NCI-H2196 treated with DMSO at 0.1 percent for 48 hours (cell line): Measurements from ENCODE around the gene OCIAD1.
"Not testable (repeated sequence)": the region's sequence is repeated elsewhere in the genome, so short reads cannot be mapped to it uniquely, and the experiment has no call there.

Experiments
- DNase-seq: peaks from one replicate; lab custom pipeline; 2025; ENCODE audit not compliant: unreplicated experiment; lab: John Stamatoyannopoulos, UW

OCIAD1 gene

DNA sequence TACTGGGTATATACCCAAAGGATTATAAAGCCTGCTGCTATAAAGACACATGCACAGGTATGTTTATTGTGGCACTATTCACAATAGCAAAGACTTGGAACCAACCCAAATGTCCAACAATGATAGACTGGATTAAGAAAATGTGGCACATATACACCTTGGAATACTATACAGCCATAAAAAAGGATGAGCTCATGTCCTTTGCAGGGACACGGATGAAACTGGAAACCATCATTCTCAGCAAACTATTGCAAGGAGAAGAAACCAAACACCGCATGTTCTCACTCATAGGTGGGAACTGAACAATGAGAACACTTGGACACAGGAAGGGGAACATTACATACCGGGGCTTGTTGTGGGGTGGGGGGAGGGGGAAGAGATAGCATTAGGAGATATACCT is 58.9 kb downstream of the OCIAD1 start:
- not testable (repeated sequence) for DNase-seq

DNA sequence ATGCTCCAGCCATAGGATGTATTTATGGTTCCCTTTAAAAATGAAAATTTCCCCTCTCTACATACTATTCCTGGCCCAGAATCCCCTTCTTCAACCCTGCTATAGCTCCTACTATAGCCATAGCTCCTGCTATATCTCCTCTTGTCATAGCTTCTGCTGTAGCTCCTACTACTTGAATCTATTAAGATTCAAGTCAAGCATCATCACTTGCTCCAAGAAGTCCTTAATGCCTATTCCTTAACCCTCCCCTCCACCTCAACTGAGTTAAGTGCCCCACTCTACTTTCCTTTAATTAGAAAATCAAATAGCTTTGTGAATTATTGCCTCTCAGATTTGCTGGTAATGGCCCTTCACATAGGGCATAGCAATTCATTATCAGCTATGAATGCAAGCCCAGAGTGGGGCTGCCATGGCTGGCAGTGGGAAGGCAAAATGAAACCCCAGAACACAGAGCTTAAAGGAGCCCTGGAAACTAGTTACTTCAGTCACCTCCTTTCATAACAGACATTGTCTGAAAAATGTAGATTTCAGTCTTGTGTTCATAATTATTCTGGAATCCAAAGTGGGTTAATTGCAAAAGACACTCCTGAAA is 60.2 kb downstream of the OCIAD1 start:
- no peak for DNase-seq

DNA sequence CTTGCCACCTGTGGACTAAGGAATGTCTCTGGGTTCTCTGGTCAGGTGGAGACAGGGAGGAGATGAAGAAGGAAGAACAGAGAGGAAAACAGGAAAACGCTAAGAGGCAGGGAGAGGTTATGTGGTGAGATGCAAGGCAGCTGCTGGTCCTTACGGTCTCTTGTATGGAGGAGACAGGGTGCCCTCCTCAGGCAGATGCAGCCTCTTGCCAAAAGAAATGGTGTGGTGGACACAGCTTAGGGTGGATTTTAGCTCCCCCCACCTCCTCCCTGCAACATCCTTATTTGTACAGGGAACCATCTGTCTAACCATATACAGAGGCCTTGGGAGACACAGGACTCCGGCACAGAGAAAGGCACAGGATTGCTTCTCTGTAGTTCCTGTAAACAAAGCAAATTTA is 66.0 kb downstream of the OCIAD1 start:
- no peak for DNase-seq

DNA sequence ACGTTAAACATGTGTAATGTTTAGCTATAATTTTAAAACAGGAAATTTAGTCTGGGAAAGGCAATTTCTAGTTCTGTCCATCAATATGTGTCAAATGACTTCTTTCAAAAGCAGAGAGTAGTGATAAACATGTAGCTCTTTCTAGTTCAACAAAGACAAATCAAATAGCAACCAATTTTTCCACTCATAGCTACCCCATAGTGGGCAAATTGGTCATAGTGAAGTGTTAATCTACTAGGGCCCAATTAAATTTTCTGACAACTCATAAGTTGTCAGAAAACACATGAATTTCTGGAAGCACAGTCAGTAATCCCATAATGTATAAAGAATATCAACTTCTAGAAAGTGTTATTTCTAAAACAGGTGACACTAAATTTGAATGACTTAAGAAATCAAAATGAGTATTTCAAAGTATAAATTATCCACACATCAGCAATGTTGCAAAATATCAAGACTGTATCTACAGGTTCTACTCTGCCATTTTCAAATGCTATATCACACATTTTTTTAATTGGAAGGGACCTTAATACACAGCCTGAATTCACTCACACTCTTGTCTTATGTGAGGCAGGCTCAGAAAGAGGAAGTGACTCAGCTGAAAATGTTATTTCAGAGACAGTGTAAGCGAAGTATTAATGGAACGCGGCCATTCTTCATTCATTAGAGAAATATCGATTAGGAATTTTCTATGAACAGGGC is 68.0 kb downstream of the OCIAD1 start:
- no peak for DNase-seq

DNA sequence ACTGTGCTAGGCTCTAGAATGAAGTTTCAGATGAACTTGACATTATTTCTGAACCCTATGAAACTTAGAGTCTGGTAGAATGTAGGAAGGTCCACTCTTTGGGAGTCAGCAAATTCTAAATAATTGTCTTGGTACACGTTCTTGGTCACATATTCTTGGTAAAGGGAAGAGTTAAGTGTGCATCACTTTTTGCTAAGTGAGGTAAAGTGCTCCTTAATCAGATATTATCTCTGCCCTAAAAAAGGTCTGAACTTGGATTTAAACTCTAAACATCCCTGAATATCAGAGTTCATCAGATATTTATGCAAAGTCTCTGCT is 68.5 kb downstream of the OCIAD1 start:
- DNase-seq, result no peak

DNA sequence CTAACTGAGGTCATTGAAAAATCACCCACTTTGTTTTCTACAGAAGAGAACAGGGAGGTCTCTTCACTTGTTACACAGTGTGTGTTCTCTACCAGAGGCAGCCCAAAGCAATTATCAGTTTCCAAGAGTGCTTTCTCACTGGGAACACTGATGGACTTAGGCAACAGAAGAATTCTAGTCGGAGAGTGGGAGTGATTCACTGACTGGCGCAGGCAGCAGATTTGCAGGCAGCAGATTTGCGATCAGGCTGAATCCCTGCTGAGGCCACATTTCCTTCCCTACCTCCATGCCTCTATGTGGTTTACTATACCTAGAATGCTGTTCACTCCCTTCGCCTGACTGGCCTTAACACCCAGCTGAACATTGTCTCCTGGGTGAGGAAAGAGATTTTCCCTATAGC is 69.1 kb downstream of the OCIAD1 start:
- DNase-seq, result no peak

DNA sequence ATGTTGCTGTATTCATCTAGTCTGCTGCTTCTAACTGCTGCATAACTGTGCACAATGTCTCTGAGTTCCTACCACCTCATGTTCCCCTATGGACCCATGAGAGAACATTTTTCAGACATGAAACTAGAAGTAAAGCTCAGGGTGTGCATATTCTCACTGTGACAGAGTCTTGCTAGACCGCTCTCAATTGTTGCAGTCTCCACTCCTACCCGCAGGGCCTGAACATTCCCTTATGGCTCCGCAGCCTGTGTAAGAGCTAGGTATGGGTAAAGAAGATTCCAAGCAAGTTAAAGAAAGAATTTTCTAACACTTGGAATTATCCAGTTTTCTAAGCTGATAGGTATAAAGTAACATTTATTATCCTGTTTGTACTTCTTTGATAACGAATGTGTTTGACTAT is 70.3 kb downstream of the OCIAD1 start:
- no peak for DNase-seq

DNA sequence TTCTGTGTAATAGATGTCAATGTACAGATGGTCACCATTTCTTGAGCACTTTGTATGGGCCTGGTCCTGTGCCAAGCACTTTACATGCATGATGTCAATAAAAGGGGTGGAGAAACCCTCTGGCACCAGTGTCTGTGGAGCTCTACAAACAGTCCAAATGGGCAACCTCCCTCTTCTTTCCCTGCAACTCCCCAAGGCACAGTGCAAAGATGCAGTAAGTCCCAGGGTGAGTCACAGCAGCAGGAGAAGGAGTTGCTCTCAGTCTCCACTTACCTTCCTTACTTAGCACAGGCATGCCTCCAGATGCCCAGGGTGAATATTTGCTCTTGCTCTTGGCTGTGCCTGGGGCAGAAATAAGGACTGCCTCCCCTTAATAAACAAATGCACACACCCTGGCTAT is 71.4 kb downstream of the OCIAD1 start:
- no peak for DNase-seq

DNA sequence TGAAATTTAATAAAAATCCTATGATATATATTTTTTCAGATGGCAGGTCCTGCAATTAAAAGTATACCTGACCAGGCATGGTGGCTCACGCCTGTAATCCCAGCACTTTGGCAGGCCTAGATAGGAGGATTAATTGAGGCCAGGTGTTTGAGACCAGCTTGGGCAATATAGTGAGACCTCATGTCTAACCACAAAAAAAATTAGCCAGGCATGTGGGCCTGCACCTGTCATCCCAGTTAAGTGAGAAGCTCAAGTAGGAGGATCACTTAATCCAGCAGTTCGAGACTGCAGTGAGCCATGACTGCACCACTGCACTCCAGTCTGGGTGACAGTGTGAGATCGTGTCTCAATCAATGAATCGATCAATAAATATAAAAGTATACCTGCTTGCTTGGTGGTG is 73.2 kb downstream of the OCIAD1 start:
- no peak for DNase-seq

DNA sequence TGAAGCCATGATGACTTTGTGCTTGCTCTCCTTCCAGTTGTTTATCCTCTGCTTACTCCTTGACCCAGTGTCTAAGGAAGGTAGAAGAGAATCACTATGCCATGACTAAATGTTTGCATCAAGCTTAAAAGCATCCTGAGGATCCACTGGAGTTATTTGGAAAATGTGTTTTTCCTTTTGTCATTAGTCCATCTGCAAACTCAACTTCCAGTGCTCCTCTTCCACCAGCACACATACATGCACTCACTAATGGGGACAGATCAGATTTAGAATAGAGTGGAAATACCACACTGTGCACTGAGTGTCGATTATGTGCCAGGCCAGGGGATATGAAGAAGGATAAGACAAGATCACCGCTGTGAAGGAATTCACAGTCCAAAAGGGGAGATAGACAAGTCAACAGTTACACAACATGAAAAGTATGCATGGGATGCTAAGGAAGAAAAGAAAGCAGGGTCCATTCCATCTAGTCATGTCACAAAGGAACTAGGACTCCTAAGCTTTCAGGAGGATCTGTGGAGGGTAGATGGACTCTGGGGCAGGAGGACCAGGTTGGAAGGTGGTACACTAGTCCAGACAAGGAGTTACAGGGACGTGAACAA is 73.8 kb downstream of the OCIAD1 start:
- DNase-seq, result no peak

DNA sequence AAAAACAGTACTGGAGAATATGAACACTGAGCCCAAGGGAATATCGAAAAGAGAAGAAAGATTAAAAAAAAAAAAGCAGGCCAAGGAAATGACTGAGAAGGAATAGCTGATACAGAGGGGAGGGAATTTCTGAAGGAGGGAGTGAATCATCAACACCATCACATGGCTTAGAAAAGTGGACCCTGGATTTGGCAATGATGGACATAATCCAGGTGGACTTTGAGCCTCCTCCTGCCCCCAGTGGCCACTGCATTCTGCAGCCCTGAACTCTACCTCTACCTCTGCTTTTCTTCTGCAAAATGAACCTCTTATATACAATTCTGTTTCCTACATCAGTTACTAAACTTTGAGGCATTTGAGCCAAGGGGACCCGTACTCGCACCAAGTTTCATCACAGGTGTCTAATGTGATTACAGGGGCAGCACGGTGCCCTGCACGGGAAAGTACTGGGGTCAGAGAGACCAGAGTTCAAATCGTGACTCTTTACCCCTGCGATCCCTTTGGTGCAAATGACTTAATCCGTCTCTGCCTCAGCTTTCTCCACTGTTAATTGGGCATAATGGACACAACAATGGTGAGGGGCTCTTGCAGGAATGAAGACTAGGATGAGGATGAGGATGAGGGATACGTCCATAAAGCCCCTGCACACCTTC is 74.6 kb downstream of the OCIAD1 start:
- no peak for DNase-seq

DNA sequence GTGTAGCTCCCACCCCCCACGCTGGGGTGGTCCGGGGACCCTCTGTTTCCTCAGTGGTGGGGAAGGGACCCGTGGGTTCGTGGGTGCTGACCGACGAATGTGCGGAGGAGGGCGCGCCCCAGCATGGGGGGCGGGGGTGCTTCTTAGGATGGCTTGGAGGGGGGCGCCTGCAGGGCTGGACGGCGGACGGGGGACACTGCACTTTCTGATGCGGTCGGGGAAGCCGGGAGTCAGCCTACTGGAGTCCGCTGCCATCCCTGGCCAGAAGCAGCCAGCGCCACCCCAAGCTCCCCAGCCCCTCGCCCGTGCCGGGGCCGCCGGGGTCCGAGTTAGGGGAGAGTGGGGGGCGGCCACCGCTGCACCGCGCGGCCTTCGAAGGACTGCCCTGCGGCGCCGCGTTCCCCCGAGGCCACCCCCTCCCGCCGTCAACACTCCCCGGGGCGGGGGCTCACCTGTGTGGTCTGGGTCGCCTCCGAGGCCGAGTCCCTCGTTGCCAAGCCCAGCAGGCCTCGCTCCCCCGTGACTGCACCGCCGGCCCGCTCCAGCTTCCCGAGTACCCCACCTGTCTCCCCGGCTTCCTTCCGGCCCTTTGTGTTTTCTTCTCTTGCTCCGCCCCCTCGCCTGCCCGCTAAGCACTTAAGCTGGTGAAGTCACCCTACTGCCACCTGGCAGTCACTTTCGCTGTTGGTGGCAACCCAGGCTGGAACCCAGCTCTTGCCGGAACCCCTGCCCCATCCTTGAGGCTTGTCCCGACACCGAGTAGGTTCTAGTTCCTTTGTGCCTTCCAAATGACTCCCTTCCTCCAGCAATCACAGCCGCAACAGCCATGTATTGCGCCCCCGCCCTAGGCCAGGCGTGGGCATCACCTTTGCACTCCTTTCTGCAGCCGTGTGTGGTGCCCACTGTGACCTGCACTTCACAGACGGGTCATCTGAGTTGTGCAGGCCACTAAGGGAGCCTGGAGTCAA is 75.6 kb downstream of the OCIAD1 start, which contains the start of gene OCIAD2:
OCIAD2 (minus strand) TSS at position 569 of the 968 bp plus-strand sequence. CDS start 2,225 bp downstream, outside the sequence.
- peak; percentile 89 for DNase-seq

DNA sequence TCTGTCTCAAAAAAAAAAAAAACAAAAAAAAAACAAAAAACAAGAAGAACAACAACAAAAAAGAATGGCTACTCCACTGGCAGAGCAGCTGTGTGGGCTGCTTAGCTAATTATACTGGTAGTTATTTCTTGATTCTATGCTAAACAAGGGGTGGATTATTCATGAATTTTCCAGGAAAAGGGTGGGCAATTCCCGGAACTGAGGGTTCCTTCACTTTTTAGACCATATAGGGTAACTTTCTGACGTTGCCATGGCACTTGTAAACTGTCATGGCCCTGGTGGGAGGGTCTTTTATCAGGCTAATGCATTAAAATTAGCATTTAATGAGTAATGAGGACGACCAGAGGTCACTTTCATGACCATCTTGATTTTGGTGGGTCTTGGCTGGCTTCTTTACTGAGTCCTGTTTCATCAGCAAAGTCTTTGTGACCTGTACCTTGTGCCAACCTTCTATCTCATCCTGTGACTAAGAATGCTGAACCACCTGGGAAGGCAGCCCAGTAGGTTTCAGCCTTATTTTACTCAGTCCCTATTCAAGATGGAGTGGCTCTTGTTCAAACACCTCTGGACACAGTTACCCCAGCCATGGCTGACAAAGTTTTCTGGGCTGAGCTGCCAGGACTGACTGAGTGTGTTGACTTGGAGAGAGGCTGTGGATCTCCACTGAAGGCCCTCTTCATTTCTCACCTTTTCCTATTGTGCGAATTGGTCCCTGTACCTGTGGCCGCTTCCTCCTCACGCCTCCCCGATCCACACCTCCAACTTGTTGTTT is 77.0 kb downstream of the OCIAD1 start:
- DNase-seq, result no peak

DNA sequence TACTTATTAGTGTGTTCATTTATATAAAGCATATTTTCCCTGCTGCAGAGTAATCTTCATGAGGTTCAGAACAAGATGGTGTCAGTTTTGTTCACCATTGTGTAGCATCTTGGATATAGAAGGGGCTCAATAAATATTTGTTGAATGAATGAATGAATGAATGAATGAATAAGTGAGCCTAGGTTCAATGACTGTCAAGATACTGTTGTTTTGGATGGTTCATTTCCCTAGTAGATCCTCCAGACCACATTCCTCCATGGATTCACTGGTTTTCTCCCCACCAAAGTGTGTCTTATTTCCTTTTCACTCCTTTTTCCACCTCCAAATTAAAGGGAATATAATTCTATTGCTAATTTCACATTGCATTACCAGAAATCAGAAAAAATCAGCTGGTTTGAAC is 77.8 kb downstream of the OCIAD1 start:
- DNase-seq, result no peak

DNA sequence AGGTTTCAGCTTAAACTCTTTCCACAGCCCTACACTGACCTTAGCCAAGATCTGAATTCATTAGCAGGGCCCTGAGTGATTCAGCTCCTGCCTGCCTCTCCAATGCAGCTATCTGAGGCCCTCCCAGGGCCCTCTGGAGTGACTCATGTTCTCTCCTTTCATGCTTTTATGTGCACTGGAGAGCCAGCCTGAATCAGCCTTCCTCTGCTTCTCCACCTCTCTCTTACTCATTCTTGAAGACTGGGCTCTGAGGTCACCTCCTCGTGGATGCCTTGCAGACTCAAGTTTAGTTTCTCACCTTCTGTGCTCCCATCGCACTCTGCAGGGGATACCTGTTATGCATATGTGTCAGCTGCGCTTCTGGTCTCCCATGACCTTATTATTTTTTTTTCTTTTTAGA is 78.8 kb downstream of the OCIAD1 start:
- DNase-seq, result no peak

DNA sequence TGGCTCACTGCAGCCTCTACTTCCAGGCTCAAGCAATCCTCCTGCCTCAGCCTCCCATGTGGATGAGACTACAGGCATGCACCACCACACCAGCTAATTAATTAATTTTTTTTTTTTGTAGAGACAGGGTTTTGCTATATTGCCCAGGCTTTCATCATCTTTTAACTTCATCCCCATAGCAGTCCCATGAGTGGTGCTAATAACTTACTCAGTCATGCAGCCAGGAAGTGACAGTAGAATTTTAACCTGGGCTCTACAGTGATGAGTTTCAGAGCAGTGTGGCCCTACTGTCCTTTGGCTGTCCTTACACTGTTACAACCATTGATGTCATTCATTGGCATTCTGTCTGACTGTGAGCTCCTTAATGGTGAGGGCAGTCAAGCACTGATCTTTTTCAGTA is 79.6 kb downstream of the OCIAD1 start:
- no peak for DNase-seq
